ENCODE data around the gene RD3L. TPM values are rescaled to one million over a fixed set of nuclear protein-coding genes. Genes with fewer than 3 reads are reported as not detected.

Gene RD3L
- total and polyA plus RNA-seq, 2 of the 13 experiments (the other 11 are each of a cell fraction or from before 2014, with no cell fraction given), result not detected

GRCh38 chr14:103920981-103921854 lies 21.1 kb downstream of the RD3L start (continued):
- TF ChIP-seq JDP2 (CRISPR knock-in tag; IDR thresholded peaks at IDR 0.05; ENCODE audit: borderline replicate concordance) (no peak), RBM22 (optimal IDR thresholded peaks at IDR 0.05; ENCODE audit: low read length) (no peak), NR2F2 (IDR thresholded peaks at IDR 0.05; ENCODE audit: borderline replicate concordance, low read depth) (no peak; the same call in 1 of the 2 replicates), HMG20A (CRISPR knock-in tag; IDR thresholded peaks at IDR 0.05; ENCODE audit: borderline replicate concordance) (no peak; the same call in 1 of the 2 replicates), MXI1 (IDR thresholded peaks at IDR 0.05; ENCODE audit: borderline replicate concordance, low read depth, low read length) (peak; percentile 88; the same call in 1 of the 3 replicates), PCBP2 (optimal IDR thresholded peaks at IDR 0.05; ENCODE audit: low read depth, low read length, poor library complexity, severe bottlenecking) (no peak), U2AF2 (IDR thresholded peaks at IDR 0.05; ENCODE audit: low read depth, low read length) (no peak), REXO4 (CRISPR knock-in tag; IDR thresholded peaks at IDR 0.05; ENCODE audit: borderline replicate concordance) (no peak), GLI4 (CRISPR knock-in tag; IDR thresholded peaks at IDR 0.05; ENCODE audit: borderline replicate concordance) (no peak), AHR (CRISPR knock-in tag; IDR thresholded peaks at IDR 0.05) (peak; percentile 77; the same call in 1 of the 2 replicates), ZNF382 (CRISPR knock-in tag; IDR thresholded peaks at IDR 0.05; ENCODE audit: borderline replicate concordance) (no peak), ZNF432 (CRISPR knock-in tag; IDR thresholded peaks at IDR 0.05; ENCODE audit: borderline replicate concordance) (no peak), PITX1 (CRISPR knock-in tag; IDR thresholded peaks at IDR 0.05) (peak; percentile 82; the same call in 1 of the 2 replicates), KDM4B (CRISPR knock-in tag; IDR thresholded peaks at IDR 0.05) (0 out of 2 replicates have a peak, but pooled peaks have one; percentile 14), ZNF607 (CRISPR knock-in tag; IDR thresholded peaks at IDR 0.05; ENCODE audit: borderline replicate concordance) (peak; percentile 58; the same call in 1 of the 2 replicates), ZNF891 (CRISPR knock-in tag; IDR thresholded peaks at IDR 0.05) (peak; percentile 97), ZNF501 (CRISPR knock-in tag; IDR thresholded peaks at IDR 0.05) (peak; percentile 95), KMT2A (CRISPR knock-in tag; IDR thresholded peaks at IDR 0.05) (peak; percentile 86), ZSCAN25 (CRISPR knock-in tag; IDR thresholded peaks at IDR 0.05) (no peak; the same call in 1 of the 2 replicates), ZNF670 (CRISPR knock-in tag; IDR thresholded peaks at IDR 0.05; ENCODE audit: borderline replicate concordance) (peak; percentile 92; the same call in 1 of the 2 replicates), GATAD2A (CRISPR knock-in tag; IDR thresholded peaks at IDR 0.05) (peak; percentile 83)
- TF ChIP-seq, protein P1, sequence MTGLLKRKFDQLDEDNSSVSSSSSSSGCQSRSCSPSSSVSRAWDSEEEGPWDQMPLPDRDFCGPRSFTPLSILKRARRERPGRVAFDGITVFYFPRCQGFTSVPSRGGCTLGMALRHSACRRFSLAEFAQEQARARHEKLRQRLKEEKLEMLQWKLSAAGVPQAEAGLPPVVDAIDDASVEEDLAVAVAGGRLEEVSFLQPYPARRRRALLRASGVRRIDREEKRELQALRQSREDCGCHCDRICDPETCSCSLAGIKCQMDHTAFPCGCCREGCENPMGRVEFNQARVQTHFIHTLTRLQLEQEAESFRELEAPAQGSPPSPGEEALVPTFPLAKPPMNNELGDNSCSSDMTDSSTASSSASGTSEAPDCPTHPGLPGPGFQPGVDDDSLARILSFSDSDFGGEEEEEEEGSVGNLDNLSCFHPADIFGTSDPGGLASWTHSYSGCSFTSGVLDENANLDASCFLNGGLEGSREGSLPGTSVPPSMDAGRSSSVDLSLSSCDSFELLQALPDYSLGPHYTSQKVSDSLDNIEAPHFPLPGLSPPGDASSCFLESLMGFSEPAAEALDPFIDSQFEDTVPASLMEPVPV (CRISPR knock-in tag; IDR thresholded peaks at IDR 0.05), result no peak
- TF ChIP-seq, protein P2, sequence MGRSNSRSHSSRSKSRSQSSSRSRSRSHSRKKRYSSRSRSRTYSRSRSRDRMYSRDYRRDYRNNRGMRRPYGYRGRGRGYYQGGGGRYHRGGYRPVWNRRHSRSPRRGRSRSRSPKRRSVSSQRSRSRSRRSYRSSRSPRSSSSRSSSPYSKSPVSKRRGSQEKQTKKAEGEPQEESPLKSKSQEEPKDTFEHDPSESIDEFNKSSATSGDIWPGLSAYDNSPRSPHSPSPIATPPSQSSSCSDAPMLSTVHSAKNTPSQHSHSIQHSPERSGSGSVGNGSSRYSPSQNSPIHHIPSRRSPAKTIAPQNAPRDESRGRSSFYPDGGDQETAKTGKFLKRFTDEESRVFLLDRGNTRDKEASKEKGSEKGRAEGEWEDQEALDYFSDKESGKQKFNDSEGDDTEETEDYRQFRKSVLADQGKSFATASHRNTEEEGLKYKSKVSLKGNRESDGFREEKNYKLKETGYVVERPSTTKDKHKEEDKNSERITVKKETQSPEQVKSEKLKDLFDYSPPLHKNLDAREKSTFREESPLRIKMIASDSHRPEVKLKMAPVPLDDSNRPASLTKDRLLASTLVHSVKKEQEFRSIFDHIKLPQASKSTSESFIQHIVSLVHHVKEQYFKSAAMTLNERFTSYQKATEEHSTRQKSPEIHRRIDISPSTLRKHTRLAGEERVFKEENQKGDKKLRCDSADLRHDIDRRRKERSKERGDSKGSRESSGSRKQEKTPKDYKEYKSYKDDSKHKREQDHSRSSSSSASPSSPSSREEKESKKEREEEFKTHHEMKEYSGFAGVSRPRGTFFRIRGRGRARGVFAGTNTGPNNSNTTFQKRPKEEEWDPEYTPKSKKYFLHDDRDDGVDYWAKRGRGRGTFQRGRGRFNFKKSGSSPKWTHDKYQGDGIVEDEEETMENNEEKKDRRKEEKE (IDR thresholded peaks at IDR 0.05), result no peak
- TF ChIP-seq, protein P3, sequence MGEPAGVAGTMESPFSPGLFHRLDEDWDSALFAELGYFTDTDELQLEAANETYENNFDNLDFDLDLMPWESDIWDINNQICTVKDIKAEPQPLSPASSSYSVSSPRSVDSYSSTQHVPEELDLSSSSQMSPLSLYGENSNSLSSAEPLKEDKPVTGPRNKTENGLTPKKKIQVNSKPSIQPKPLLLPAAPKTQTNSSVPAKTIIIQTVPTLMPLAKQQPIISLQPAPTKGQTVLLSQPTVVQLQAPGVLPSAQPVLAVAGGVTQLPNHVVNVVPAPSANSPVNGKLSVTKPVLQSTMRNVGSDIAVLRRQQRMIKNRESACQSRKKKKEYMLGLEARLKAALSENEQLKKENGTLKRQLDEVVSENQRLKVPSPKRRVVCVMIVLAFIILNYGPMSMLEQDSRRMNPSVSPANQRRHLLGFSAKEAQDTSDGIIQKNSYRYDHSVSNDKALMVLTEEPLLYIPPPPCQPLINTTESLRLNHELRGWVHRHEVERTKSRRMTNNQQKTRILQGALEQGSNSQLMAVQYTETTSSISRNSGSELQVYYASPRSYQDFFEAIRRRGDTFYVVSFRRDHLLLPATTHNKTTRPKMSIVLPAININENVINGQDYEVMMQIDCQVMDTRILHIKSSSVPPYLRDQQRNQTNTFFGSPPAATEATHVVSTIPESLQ (CRISPR knock-in tag; conservative IDR thresholded peaks at IDR 0.05), result no peak
